ENCODE data around the gene ZNF785. TPM values are rescaled to one million over a fixed set of nuclear protein-coding genes. Genes with fewer than 3 reads are reported as not detected.
"Not testable (repeated sequence)": the region's sequence is repeated elsewhere in the genome, so short reads cannot be mapped to it uniquely, and the experiment has no call there.

ZNF785 gene
- polyA plus RNA-seq, 1 experiment, result 6.6 TPM

GRCh38 chr16:30546115-30546514 is 39.4 kb downstream of the ZNF785 start:
- Histone ChIP-seq H3K4me3 (ENCODE audit: low read depth, low read length) (no peak overlapping the region), H3K27me3 (ENCODE audit: control insufficient read depth, insufficient read depth, low read length) (no peaks in the 10 kb centered on the region), H3K36me3 (ENCODE audit: control insufficient read depth, insufficient read depth, low read length) (no peaks in the 10 kb centered on the region)
- DNase-seq (ENCODE audit: low read depth), result no peak
- TF ChIP-seq CTCF (IDR thresholded peaks at IDR 0.05; ENCODE audit: insufficient read depth, low read depth, low read length), result no peak
- ChIA-PET CTCF (interaction anchor here (1.0 to 1.4 kb wide), 2 partner anchors 10 to 11 kb away, joined by 3 to 5 read pairs; partner anchors contain the start of gene ZNF747), POLR2A (no interaction called here)

GRCh38 chr16:30543067-30543466 is 42.4 kb downstream of the ZNF785 start:
- H3K4me3 ChIP-seq (ENCODE audit: low read depth, low read length), result no peak overlapping the region
- peaks cover 2% of the 10 kb centered on the region; the same call in 1 of the 2 replicates for H3K36me3 ChIP-seq (ENCODE audit: control insufficient read depth, insufficient read depth, low read length)
- ChIA-PET CTCF (interaction anchor here (0.6 to 1.2 kb wide), 3 partner anchors 9 to 114 kb away, joined by 3 to 4 read pairs (median 3); no protein-coding TSS in a partner anchor), POLR2A (no interaction called here)
- no peak for DNase-seq (ENCODE audit: low read depth)
- no peak for TF ChIP-seq CTCF (IDR thresholded peaks at IDR 0.05; ENCODE audit: insufficient read depth, low read depth, low read length)
- H3K27me3 ChIP-seq (ENCODE audit: control insufficient read depth, insufficient read depth, low read length), result no peaks in the 10 kb centered on the region

- Histone ChIP-seq H3K27me3 (ENCODE audit: control insufficient read depth, insufficient read depth, low read length) (no peaks in the 10 kb centered on the region), H3K4me3 (ENCODE audit: low read depth, low read length) (no peak overlapping the region), H3K36me3 (ENCODE audit: control insufficient read depth, insufficient read depth, low read length) (peaks cover 2% of the 10 kb centered on the region; the same call in 1 of the 2 replicates)
- DNase-seq (ENCODE audit: low read depth), result no peak
- CTCF ChIA-PET, result interaction anchor here (0.6 to 1.2 kb wide), 4 partner anchors 16 to 919 kb away, joined by 3 to 9 read pairs (median 3); partner anchors contain the start of gene ZNF764
- TF ChIP-seq CTCF (IDR thresholded peaks at IDR 0.05; ENCODE audit: insufficient read depth, low read depth, low read length), result no peak
- POLR2A ChIA-PET, result interaction anchor here (0.7 kb wide), 1 partner anchor 53 kb away, joined by 14 read pairs; no protein-coding TSS in a partner anchor
These were observed 43.8 kb downstream of the ZNF785 start for GRCh38 chr16:30541502-30542329.

- CTCF ChIA-PET, result interaction anchor here (0.6 to 1.2 kb wide), 4 partner anchors 17 to 919 kb away, joined by 3 to 9 read pairs (median 3); partner anchors contain the start of gene ZNF764
- H3K4me3 ChIP-seq (ENCODE audit: low read depth, low read length); H3K36me3 ChIP-seq (ENCODE audit: control insufficient read depth, insufficient read depth, low read length); H3K27me3 ChIP-seq (ENCODE audit: control insufficient read depth, insufficient read depth, low read length); DNase-seq (ENCODE audit: low read depth): not testable (repeated sequence)
- POLR2A ChIA-PET, result interaction anchor here (0.7 kb wide), 1 partner anchor 54 kb away, joined by 14 read pairs; no protein-coding TSS in a partner anchor
These were observed 44.5 kb downstream of the ZNF785 start for GRCh38 chr16:30540916-30541464.

- POLR2A ChIA-PET; H3K36me3 ChIP-seq (ENCODE audit: control insufficient read depth, insufficient read depth, low read length); CTCF ChIA-PET; H3K4me3 ChIP-seq (ENCODE audit: low read depth, low read length); H3K27me3 ChIP-seq (ENCODE audit: control insufficient read depth, insufficient read depth, low read length); DNase-seq (ENCODE audit: low read depth): not testable (repeated sequence)
These were observed 45.4 kb downstream of the ZNF785 start for GRCh38 chr16:30539986-30540526.

Data from BJ (cell line).